ENCODE measurements around the gene URB1.

DNA sequence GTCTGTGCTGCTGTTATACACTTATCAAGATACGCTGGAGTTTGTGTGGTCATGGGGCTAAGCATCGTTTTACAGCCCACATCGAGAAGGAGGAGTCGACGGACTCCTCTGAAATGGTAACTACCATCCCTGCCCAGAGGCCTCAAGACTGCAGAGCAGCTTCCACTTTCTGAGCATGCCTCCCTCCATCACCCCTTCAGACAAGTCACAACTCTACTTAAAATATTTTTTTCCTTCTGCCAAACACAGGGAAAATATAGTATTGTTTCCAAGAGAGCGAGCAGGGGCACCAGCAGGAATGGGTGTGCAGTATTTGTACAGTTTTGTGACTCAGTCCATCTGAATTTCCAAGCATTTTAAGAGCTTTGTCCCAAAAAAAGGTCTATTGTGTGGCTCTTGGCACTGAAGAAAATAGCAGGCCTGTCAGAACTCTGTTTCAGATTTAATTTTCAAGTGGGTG, 33.8 kb upstream of the URB1 start:
- TF ChIP-seq, protein P1, sequence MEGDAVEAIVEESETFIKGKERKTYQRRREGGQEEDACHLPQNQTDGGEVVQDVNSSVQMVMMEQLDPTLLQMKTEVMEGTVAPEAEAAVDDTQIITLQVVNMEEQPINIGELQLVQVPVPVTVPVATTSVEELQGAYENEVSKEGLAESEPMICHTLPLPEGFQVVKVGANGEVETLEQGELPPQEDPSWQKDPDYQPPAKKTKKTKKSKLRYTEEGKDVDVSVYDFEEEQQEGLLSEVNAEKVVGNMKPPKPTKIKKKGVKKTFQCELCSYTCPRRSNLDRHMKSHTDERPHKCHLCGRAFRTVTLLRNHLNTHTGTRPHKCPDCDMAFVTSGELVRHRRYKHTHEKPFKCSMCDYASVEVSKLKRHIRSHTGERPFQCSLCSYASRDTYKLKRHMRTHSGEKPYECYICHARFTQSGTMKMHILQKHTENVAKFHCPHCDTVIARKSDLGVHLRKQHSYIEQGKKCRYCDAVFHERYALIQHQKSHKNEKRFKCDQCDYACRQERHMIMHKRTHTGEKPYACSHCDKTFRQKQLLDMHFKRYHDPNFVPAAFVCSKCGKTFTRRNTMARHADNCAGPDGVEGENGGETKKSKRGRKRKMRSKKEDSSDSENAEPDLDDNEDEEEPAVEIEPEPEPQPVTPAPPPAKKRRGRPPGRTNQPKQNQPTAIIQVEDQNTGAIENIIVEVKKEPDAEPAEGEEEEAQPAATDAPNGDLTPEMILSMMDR (tag by site-specific recombination; IDR thresholded peaks at IDR 0.05): no peak
- no peak for TF ChIP-seq SCRT1 (tag by site-specific recombination; IDR thresholded peaks at IDR 0.05; ENCODE audit: borderline replicate concordance)
- no peak for TF ChIP-seq BCL11A (tag by site-specific recombination; IDR thresholded peaks at IDR 0.05; ENCODE audit: low read depth)
- TF ChIP-seq ZNF76 (tag by site-specific recombination; IDR thresholded peaks at IDR 0.05; ENCODE audit: borderline replicate concordance, low read depth): no peak
- no peak for TF ChIP-seq ZNF132 (tag by site-specific recombination; IDR thresholded peaks at IDR 0.05; ENCODE audit: borderline replicate concordance)
- no peak for TF ChIP-seq ZNF184 (tag by site-specific recombination; IDR thresholded peaks at IDR 0.05)
- no peak for TF ChIP-seq YY1 (tag by site-specific recombination; IDR thresholded peaks at IDR 0.05)
- no peak for TF ChIP-seq ZBTB21 (tag by site-specific recombination; IDR thresholded peaks at IDR 0.05)

Measured in HEK293 (cell line).